A549 (cell line): Measurements from ENCODE around the gene CAVIN1. TPM values are rescaled to one million over a fixed set of nuclear protein-coding genes. Genes with fewer than 3 reads are reported as not detected.
"Not testable (repeated sequence)": the region's sequence is repeated elsewhere in the genome, so short reads cannot be mapped to it uniquely, and the experiment has no call there.

Experiments
- ATAC-seq, 2 experiments: fragments of 200-7000 bp in 1 of 2; fragments of >200 bp in 1 of 2; cut with Nextera tagmentation in 1 of 2; cut with Tn5 transposase in 1 of 2; 3 replicates each; pipeline versions ENCODE4 v1.8.0 to v1.9.1; 2018 to 2020; ENCODE audit warnings: mild to moderate bottlenecking in 1 of 2, moderate library complexity in 1 of 2
- CTCF ChIA-PET: fragments of 300-600 bp; sonication (Branson Sonifier 250); formaldehyde crosslinking; extraction: SDS; loops from one replicate; lab custom pipeline; 2021; ENCODE audit warnings: antibody characterized with exemption, inconsistent platforms; lab: Yijun Ruan, JAX
- POLR2A ChIA-PET: fragments of 350-600 bp; formaldehyde crosslinking; extraction: SDS; loops from one replicate; lab custom pipeline; 2021; ENCODE audit warnings: antibody characterized with exemption, inconsistent platforms; lab: Yijun Ruan, JAX
- DNase-seq, 2 experiments: peaks; one replicate each; pipeline versions ENCODE4 v3.0.0 to v3.0.0-alpha.2; 2011 to 2016; ENCODE audit warnings: low read depth in 1 of 2, low spot score in 1 of 2
- FAIRE-seq: peaks from 2 replicates; lab custom pipeline; 2011; peaks lifted over from hg19 to GRCh38; lab: Jason Lieb, UNC
- H3K27ac ChIP-seq, 2 experiments: fragments of >200 bp; sonication (Bioruptor Twin); formaldehyde crosslinking; 3 replicates each; pipeline ENCODE4 v1.5.1; 2016 to 2017
- H3K4me1 ChIP-seq: fragments of >200 bp; sonication (Bioruptor Twin); formaldehyde crosslinking; 3 replicates; pipeline ENCODE4 v1.6.1; 2016
- H3K4me2 ChIP-seq: fragments of >200 bp; sonication (Bioruptor Twin); formaldehyde crosslinking; 3 replicates; pipeline ENCODE4 v1.6.1; 2016
- H3K4me3 ChIP-seq: fragments of >200 bp; sonication (Bioruptor Twin); formaldehyde crosslinking; 3 replicates; pipeline ENCODE4 v1.5.1; 2016
- H3K9me3 ChIP-seq: fragments of >200 bp; sonication (Bioruptor Twin); formaldehyde crosslinking; 3 replicates; pipeline ENCODE4 v1.6.1; 2016
- BHLHE40 ChIP-seq: IDR thresholded peaks from 2 replicates; pipeline ENCODE4 v1.6.1; 2012; ENCODE audit warnings: low read depth, low read length, inconsistent platforms
- CBX8 ChIP-seq: fragments of 200-600 bp; sonication (generic); IDR thresholded peaks from 2 replicates; pipeline ENCODE4 v1.6.1; 2016
- FOSB ChIP-seq: fragments of 250-450 bp; sonication (Bioruptor Pico); IDR thresholded peaks from 2 replicates; pipeline ENCODE4 v1.5.0; 2020; ENCODE audit warnings: mild to moderate bottlenecking, moderate library complexity
- HDAC2 ChIP-seq: fragments of 200-600 bp; sonication (generic); IDR thresholded peaks from 2 replicates; pipeline ENCODE4 v1.6.1; 2016
- HEYL ChIP-seq: fragments of 250-450 bp; sonication (Bioruptor Pico); IDR thresholded peaks from 2 replicates; pipeline ENCODE4 v1.8.0; 2021; ENCODE audit warnings: mild to moderate bottlenecking, moderate library complexity
- HOXA7 ChIP-seq: fragments of 250-450 bp; sonication (Bioruptor Pico); IDR thresholded peaks from 2 replicates; pipeline ENCODE4 v1.5.0; 2020; ENCODE audit warnings: mild to moderate bottlenecking, moderate library complexity
- KDM1A ChIP-seq: fragments of 200-600 bp; sonication (generic); IDR thresholded peaks from 2 replicates; pipeline ENCODE4 v1.6.1; 2016; ENCODE audit warnings: low read depth, mild to moderate bottlenecking
- KDM5A ChIP-seq: fragments of 200-600 bp; sonication (generic); IDR thresholded peaks from 2 replicates; pipeline ENCODE4 v1.6.1; 2016; ENCODE audit warnings: antibody characterized with exemption, mild to moderate bottlenecking
- NFE2L2 ChIP-seq: fragments of 150-350 bp; conservative IDR thresholded peaks from 2 replicates; pipeline ENCODE4 v1.6.1; 2014; ENCODE audit warnings: low read length
- POLR2AphosphoS2 ChIP-seq: conservative IDR thresholded peaks from 2 replicates; pipeline ENCODE4 v1.6.1; 2012; ENCODE audit warnings: low read length, improper control_type of control experiment, inconsistent platforms
- RARB ChIP-seq: fragments of 250-450 bp; sonication (Bioruptor Pico); IDR thresholded peaks from 2 replicates; pipeline ENCODE4 v1.8.0; 2021; ENCODE audit warnings: mild to moderate bottlenecking, moderate library complexity
- RCOR1 ChIP-seq: fragments of 150-350 bp; IDR thresholded peaks from 2 replicates; pipeline ENCODE4 v1.6.1; 2014; ENCODE audit warnings: antibody characterized with exemption, low read length, low read depth
- SMC3 ChIP-seq: fragments of >200 bp; sonication (Bioruptor Twin); formaldehyde crosslinking; IDR thresholded peaks from 3 replicates; pipeline ENCODE4 v1.6.1; 2018; ENCODE audit warnings: inconsistent platforms
- SREBF2 ChIP-seq: fragments of 450-650 bp; IDR thresholded peaks from 2 replicates; pipeline ENCODE4 v1.6.1; 2014; ENCODE audit warnings: mild to moderate bottlenecking, moderate library complexity
- ZC3H11A ChIP-seq: fragments of 450-650 bp; IDR thresholded peaks from 2 replicates; pipeline ENCODE4 v1.6.1; 2014; ENCODE audit warnings: antibody characterized with exemption, mild to moderate bottlenecking
- ZFP36 ChIP-seq: fragments of 450-650 bp; IDR thresholded peaks from 2 replicates; pipeline ENCODE4 v1.6.1; 2014; ENCODE audit warnings: borderline replicate concordance; ENCODE audit not compliant: partially characterized antibody
- WGBS: methylation state at CpG from one replicate; pipeline ENCODE4 v1.1.6; 2017; ENCODE audit errors: missing lambda C conversion rate; 5-methylcytosine and 5-hydroxymethylcytosine counted together
- polyA plus RNA-seq, 4 experiments: library from polyadenylated mRNA; depleted of rRNA in 3 of 4; stranded (reverse); fragments of >200 nt; fragmentation: RNase III in 1 of 4; extraction: RNeasy Plus Mini Kit Qiagen cat#74134 plus additional on column Dnase treatment in 1 of 4; gene quantifications; 2 replicates in 3 of 4; 3 replicates in 1 of 4; pipeline ENCODE4 v1.2.3, GENCODE V29; 2011 to 2017
- TF ChIP-seq, protein P1 (sequence below): fragments of >200 bp; sonication (Bioruptor Twin); formaldehyde crosslinking; IDR thresholded peaks from 3 replicates; pipeline ENCODE4 v1.6.1; 2016
- TF ChIP-seq, protein P2 (sequence below): fragments of 250-450 bp; sonication (Bioruptor Pico); IDR thresholded peaks from 2 replicates; pipeline ENCODE4 v1.5.0; 2020; ENCODE audit warnings: low read depth, mild to moderate bottlenecking, moderate library complexity
- TF ChIP-seq, protein P3 (sequence below): fragments of >200 bp; sonication (Bioruptor Twin); formaldehyde crosslinking; IDR thresholded peaks from 2 replicates; pipeline ENCODE4 v1.6.1; 2016
- TF ChIP-seq, protein P4 (sequence below): fragments of 450-650 bp; IDR thresholded peaks from 2 replicates; pipeline ENCODE4 v1.6.1; 2014; ENCODE audit warnings: antibody characterized with exemption
- TF ChIP-seq, protein P5 (sequence below): IDR thresholded peaks from 2 replicates; pipeline ENCODE4 v1.6.1; 2012

CAVIN1 gene
- polyA plus RNA-seq, 2 of the 4 experiments (the other 2 are of a cell fraction): 101 to 371 TPM

DNA sequence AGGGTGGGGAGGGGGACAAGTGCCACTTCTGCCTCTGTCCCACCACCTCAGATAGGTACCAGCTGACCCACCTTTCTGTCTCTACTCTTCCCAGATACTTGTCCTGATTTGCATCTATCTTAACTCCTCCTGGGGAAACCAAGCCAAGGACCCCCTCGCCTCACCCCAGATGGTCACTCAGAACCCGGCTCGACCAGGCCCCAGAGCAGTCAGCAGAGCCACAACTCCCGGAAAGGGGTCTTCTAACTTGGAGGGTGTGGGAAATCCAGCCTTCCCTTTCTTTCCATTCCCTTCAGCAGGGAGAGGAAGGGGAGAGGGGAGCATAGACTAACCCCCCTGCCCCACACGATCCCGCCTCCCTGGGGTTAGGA is 1.9 kb downstream of the CAVIN1 start:
- FAIRE-seq: no peak
- Histone ChIP-seq H3K4me2 (peak overlapping the region; percentile 92), H3K4me3 (peak overlapping the region; percentile 93), H3K4me1 (peaks cover 45% of the 10 kb centered on the region), H3K9me3 (no peaks in the 10 kb centered on the region), H3K27ac (peak overlapping the region; percentile 93 to 95)
- no peak for ATAC-seq
- ChIA-PET POLR2A (interaction anchor here (2.3 kb wide), 1 partner anchor 12 kb away, joined by 13 read pairs; no protein-coding TSS in a partner anchor), CTCF (interaction anchor here (0.7 to 8.5 kb wide), 14 partner anchors 8 to 207 kb away, joined by 3 to 180 read pairs (median 6); partner anchors contain the start of gene STAT3)
- WGBS: 21% methylated on average over 6 of the region's 6 CpGs
- DNase-seq: no peak
- TF ChIP-seq HDAC2: no peak
- TF ChIP-seq HOXA7 (CRISPR knock-in tag): no peak
- TF ChIP-seq, protein P1, sequence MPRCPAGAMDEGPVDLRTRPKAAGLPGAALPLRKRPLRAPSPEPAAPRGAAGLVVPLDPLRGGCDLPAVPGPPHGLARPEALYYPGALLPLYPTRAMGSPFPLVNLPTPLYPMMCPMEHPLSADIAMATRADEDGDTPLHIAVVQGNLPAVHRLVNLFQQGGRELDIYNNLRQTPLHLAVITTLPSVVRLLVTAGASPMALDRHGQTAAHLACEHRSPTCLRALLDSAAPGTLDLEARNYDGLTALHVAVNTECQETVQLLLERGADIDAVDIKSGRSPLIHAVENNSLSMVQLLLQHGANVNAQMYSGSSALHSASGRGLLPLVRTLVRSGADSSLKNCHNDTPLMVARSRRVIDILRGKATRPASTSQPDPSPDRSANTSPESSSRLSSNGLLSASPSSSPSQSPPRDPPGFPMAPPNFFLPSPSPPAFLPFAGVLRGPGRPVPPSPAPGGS: no peak
- no peak for TF ChIP-seq RCOR1

DNA sequence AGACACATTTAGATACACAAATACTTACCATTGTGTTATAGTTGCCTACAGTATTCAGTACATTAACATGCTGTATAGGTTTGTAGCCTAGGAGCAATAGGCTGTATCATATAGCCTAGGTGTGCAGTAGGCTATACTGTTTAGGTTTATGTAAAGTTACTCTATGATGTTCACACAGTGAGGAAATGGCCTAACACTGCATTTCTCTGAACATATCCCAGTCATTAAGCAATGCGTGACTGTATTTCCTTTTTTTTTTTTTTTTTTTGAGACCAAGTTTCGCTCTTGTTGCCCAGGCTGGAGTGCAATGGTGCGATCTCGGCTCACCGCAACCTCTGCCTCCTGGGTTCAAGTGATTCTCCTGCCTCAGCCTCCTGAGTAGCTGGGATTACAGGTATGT is 5.1 kb downstream of the CAVIN1 start:
- H3K27ac ChIP-seq, ATAC-seq, FAIRE-seq, H3K4me3 ChIP-seq, DNase-seq, POLR2A ChIA-PET, H3K9me3 ChIP-seq, H3K4me2 ChIP-seq: not testable (repeated sequence)
- CTCF ChIA-PET: interaction anchor here (0.6 to 8.5 kb wide), 5 partner anchors 12 to 393 kb away, joined by 3 to 180 read pairs (median 4); no protein-coding TSS in a partner anchor
- H3K4me1 ChIP-seq: peaks cover 51% of the 10 kb centered on the region
- 98% methylated on average over 5 of the region's 5 CpGs for whole genome bisulfite sequencing

DNA sequence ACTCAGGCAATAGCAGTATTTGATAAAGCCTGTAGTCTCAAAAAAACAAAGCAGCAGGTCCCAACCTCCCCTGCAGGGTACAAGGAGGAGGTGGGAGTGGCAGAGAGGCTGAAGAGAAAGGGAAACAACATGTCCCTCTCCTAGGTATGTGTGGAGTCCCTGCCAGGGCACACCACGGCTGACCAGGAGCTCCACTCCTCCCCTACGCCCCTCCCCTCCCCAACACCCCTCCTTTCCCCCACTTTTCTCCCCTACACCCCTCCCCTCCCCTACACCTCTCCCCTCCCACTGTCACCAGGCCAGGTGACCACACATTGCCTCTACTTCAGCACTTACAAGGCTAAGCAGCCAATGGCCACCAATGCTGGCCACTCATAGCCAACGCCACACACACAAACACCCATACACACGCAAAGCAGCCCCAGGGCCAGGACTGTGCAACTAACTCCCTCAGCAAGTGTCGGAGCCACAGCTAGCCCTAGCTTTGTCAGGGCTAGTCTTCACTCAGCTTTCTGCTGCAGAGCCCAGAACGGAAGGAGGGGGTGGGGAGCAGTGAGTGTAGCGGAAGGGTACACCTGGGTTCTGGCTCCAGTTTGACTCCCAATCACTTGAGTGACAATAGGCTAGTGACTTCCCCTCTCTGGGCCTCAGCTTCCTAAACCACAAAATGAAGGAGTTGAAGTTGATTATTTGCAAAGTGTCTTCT is 8.2 kb downstream of the CAVIN1 start:
- Histone ChIP-seq H3K4me2 (no peak overlapping the region), H3K9me3 (no peaks in the 10 kb centered on the region)
- no peak; a peak in 1 of 6 replicates for ATAC-seq
- TF ChIP-seq FOSB (CRISPR knock-in tag): no peak
- TF ChIP-seq, protein P2, sequence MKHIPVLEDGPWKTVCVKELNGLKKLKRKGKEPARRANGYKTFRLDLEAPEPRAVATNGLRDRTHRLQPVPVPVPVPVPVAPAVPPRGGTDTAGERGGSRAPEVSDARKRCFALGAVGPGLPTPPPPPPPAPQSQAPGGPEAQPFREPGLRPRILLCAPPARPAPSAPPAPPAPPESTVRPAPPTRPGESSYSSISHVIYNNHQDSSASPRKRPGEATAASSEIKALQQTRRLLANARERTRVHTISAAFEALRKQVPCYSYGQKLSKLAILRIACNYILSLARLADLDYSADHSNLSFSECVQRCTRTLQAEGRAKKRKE (CRISPR knock-in tag): no peak
- no peak for TF ChIP-seq SREBF2
- no peak for TF ChIP-seq RARB (CRISPR knock-in tag)
- TF ChIP-seq KDM5A: no peak
- no peak for TF ChIP-seq RCOR1
- no peak for TF ChIP-seq BHLHE40
- TF ChIP-seq POLR2AphosphoS2: no peak
- TF ChIP-seq, all 56 proteins: peak for 0
- Histone ChIP-seq H3K4me3 (no peak overlapping the region), H3K27ac (peak overlapping the region in 1 of 2 experiments; percentile 40; a peak in 2 of 6 replicates), H3K4me1 (peaks cover 62% of the 10 kb centered on the region)
- FAIRE-seq (no peak), DNase-seq (no peak)
- ChIA-PET CTCF (interaction anchor here (0.8 to 33.2 kb wide), 9 partner anchors 9 to 112 kb away, joined by 3 to 1360 read pairs (median 7); partner anchors contain the start of gene STAT3), POLR2A (interaction anchor here (0.7 to 2.7 kb wide), 2 partner anchors 8 to 12 kb away, joined by 5 to 32 read pairs; partner anchors contain the start of gene CAVIN1)
- WGBS: 91% methylated on average over 7 of the region's 7 CpGs

DNA sequence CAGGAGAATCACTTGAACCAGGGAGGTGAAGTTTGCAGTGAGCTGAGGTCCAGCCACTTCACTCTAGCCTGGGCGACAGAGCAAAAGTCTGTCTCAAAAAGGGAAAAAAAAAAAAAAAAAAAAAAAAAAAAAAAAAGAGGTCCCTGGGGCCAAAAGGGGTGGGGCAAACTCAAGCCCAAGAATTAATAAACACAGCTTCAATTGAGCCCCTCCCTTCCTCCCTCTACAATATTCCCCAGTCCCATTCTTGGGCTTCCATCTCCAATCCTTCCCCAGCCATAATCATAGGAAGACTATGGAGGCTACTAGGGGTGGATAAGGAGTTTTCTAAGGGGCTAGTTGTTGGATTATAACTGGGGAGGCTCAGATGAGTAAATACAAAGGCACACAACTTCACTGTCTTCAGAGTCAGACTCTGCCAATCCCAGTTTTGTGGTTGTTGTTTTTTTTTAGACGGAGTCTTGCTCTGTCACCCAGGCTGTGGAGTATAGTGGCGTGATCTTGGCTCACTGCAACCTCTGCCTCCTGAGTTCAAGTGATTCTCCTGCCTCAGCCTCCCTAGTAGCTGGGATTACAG is 9.5 kb downstream of the CAVIN1 start:
- FAIRE-seq (no peak), ATAC-seq (no peak), DNase-seq (no peak)
- peak overlapping the region in 1 of 2 experiments; percentile 48; a peak in 3 of 6 replicates for H3K27ac ChIP-seq
- H3K4me2 ChIP-seq: no peak overlapping the region
- CTCF ChIA-PET: interaction anchor here (0.6 to 33.2 kb wide), 11 partner anchors 8 to 806 kb away, joined by 3 to 1360 read pairs (median 13); partner anchors contain the start of genes CAVIN1 and STAT3
- no peaks in the 10 kb centered on the region for H3K9me3 ChIP-seq
- no peak overlapping the region for H3K4me3 ChIP-seq
- 97% methylated on average over 3 of the region's 3 CpGs for WGBS
- POLR2A ChIA-PET: interaction anchor here (2.7 kb wide), 1 partner anchor 9 kb away, joined by 32 read pairs; the partner anchor contains the start of gene CAVIN1
- H3K4me1 ChIP-seq: peaks cover 64% of the 10 kb centered on the region
- TF ChIP-seq NFE2L2 (no peak), ZFP36 (no peak), HEYL (no peak), KDM1A (no peak), ZC3H11A (no peak), SMC3 (no peak), CBX8 (no peak)
- TF ChIP-seq, protein P1: no peak
- TF ChIP-seq, protein P3, sequence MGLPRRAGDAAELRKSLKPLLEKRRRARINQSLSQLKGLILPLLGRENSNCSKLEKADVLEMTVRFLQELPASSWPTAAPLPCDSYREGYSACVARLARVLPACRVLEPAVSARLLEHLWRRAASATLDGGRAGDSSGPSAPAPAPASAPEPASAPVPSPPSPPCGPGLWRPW: no peak
- TF ChIP-seq, protein P2 (CRISPR knock-in tag): no peak
- TF ChIP-seq, protein P4, sequence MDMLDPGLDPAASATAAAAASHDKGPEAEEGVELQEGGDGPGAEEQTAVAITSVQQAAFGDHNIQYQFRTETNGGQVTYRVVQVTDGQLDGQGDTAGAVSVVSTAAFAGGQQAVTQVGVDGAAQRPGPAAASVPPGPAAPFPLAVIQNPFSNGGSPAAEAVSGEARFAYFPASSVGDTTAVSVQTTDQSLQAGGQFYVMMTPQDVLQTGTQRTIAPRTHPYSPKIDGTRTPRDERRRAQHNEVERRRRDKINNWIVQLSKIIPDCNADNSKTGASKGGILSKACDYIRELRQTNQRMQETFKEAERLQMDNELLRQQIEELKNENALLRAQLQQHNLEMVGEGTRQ: no peak
- TF ChIP-seq, protein P5, sequence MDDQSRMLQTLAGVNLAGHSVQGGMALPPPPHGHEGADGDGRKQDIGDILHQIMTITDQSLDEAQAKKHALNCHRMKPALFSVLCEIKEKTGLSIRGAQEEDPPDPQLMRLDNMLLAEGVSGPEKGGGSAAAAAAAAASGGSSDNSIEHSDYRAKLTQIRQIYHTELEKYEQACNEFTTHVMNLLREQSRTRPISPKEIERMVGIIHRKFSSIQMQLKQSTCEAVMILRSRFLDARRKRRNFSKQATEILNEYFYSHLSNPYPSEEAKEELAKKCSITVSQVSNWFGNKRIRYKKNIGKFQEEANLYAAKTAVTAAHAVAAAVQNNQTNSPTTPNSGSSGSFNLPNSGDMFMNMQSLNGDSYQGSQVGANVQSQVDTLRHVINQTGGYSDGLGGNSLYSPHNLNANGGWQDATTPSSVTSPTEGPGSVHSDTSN: no peak
